ENCODE results near the gene CPEB4. TPM values are rescaled to one million over a fixed set of nuclear protein-coding genes. Genes with fewer than 3 reads are reported as not detected.

CPEB4 gene
- total RNA-seq, 1 experiment from 2014 or later: 11.1 TPM

- H3K27me3 ChIP-seq (ENCODE audit: insufficient read depth, low read length): no peaks in the 10 kb centered on the region
- no peaks in the 10 kb centered on the region for H3K9me2 ChIP-seq (ENCODE audit: insufficient read depth)
- no peaks in the 10 kb centered on the region for H3K4me1 ChIP-seq (ENCODE audit: control insufficient read depth in 1 of 2, insufficient read depth in 2 of 2, low read length in 2 of 2)
- RAD21 ChIA-PET (ENCODE audit: low non-redundant PET in 1 of 2, low total read pairs in 2 of 2, uncharacterized antibody in 2 of 2, unreplicated experiment in 2 of 2): interaction anchor here in 1 of 2 experiments (0.7 kb wide), 1 partner anchor 175 kb away, joined by 3 read pairs; no protein-coding TSS in a partner anchor
- TF ChIP-seq EZH2phosphoT487 (IDR thresholded peaks at IDR 0.05; ENCODE audit: borderline replicate concordance) (no peak), ATF3 (IDR thresholded peaks at IDR 0.05) (no peak), POLR2A (IDR thresholded peaks at IDR 0.05; ENCODE audit: borderline replicate concordance, extremely low read depth, insufficient read depth, insufficient read length) (no peak), EGR1 (IDR thresholded peaks at IDR 0.05; ENCODE audit: low read depth) (no peak), TCF7L2 (IDR thresholded peaks at IDR 0.05; ENCODE audit: borderline replicate concordance, extremely low read depth, insufficient read depth, insufficient read length) (no peak), SIN3A (IDR thresholded peaks at IDR 0.05; ENCODE audit: low read depth) (no peak), ZFX (IDR thresholded peaks at IDR 0.05) (no peak), FOSL1 (IDR thresholded peaks at IDR 0.05; ENCODE audit: low read depth) (no peak), ZNF274 (IDR thresholded peaks at IDR 0.05; ENCODE audit: low read depth, low read length) (no peak), JUND (IDR thresholded peaks at IDR 0.05) (no peak), SRF (IDR thresholded peaks at IDR 0.05; ENCODE audit: low read depth) (no peak), ELF1 (IDR thresholded peaks at IDR 0.05; ENCODE audit: borderline replicate concordance, low read depth) (no peak), EZH2 (IDR thresholded peaks at IDR 0.05) (no peak)
- TF ChIP-seq, protein P1, sequence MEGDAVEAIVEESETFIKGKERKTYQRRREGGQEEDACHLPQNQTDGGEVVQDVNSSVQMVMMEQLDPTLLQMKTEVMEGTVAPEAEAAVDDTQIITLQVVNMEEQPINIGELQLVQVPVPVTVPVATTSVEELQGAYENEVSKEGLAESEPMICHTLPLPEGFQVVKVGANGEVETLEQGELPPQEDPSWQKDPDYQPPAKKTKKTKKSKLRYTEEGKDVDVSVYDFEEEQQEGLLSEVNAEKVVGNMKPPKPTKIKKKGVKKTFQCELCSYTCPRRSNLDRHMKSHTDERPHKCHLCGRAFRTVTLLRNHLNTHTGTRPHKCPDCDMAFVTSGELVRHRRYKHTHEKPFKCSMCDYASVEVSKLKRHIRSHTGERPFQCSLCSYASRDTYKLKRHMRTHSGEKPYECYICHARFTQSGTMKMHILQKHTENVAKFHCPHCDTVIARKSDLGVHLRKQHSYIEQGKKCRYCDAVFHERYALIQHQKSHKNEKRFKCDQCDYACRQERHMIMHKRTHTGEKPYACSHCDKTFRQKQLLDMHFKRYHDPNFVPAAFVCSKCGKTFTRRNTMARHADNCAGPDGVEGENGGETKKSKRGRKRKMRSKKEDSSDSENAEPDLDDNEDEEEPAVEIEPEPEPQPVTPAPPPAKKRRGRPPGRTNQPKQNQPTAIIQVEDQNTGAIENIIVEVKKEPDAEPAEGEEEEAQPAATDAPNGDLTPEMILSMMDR (IDR thresholded peaks at IDR 0.05 in 2 of 3, conservative IDR thresholded peaks at IDR 0.05 in 1 of 3; ENCODE audit: borderline replicate concordance in 1 of 3, insufficient read depth in 1 of 3, low read depth in 2 of 3, low read length in 2 of 3): no peak
- TF ChIP-seq, protein P2, sequence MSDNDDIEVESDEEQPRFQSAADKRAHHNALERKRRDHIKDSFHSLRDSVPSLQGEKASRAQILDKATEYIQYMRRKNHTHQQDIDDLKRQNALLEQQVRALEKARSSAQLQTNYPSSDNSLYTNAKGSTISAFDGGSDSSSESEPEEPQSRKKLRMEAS (IDR thresholded peaks at IDR 0.05): no peak
- ATAC-seq (no peak), DNase-seq (ENCODE audit: low read depth, low spot score) (no peak)
- no peaks in the 10 kb centered on the region for H3K36me3 ChIP-seq (ENCODE audit: control insufficient read depth in 1 of 2, insufficient read depth in 2 of 2, low read length in 2 of 2)
- no peaks in the 10 kb centered on the region for H3K9me3 ChIP-seq (ENCODE audit: control insufficient read depth in 1 of 2, insufficient read depth in 1 of 2, low read depth in 1 of 2, low read length in 2 of 2)
- H3K27ac ChIP-seq (ENCODE audit: low read depth, low read length): no peak overlapping the region
- CTCF ChIA-PET: no interaction called here
- no peak overlapping the region for H3K9ac ChIP-seq (ENCODE audit: low read length)
- H2AFZ ChIP-seq (ENCODE audit: low read depth, low read length, poor library complexity, severe bottlenecking): no peak overlapping the region
- no peaks in the 10 kb centered on the region for H4K20me1 ChIP-seq (ENCODE audit: insufficient read depth)
- H3K79me2 ChIP-seq (ENCODE audit: insufficient read depth, low read length): no peaks in the 10 kb centered on the region
- no TSS peak for BruUV-seq (replicated peaks)
- intact Hi-C loops (cut with micrococcal nuclease): no loop called here
- no peak overlapping the region for H3K4me3 ChIP-seq (replicated peaks in 1 of 2; ENCODE audit: low read depth in 1 of 2, low read length in 2 of 2)
- POLR2A ChIA-PET: no interaction called here
- H3K4me2 ChIP-seq (ENCODE audit: low read length): no peak overlapping the region
Measured at GRCh38 chr5:173845321-173845720, 42.8 kb upstream of the CPEB4 start.
